Activated CD4-positive, alpha-beta T cell treated with anti-CD3 and anti-CD28 coated beads, Interleukin-2, Interleukin-6, amounts not matched to agents 100 ng/mL and 50 ng/mL, durations not matched to agents 16 hours and 8 hours (primary cell): Measurements from ENCODE around the gene POR.

ENCODE experiments used
- DNase-seq: peaks from one replicate; pipeline ENCODE4 v3.0.0-alpha.2; 2020

POR gene

DNA sequence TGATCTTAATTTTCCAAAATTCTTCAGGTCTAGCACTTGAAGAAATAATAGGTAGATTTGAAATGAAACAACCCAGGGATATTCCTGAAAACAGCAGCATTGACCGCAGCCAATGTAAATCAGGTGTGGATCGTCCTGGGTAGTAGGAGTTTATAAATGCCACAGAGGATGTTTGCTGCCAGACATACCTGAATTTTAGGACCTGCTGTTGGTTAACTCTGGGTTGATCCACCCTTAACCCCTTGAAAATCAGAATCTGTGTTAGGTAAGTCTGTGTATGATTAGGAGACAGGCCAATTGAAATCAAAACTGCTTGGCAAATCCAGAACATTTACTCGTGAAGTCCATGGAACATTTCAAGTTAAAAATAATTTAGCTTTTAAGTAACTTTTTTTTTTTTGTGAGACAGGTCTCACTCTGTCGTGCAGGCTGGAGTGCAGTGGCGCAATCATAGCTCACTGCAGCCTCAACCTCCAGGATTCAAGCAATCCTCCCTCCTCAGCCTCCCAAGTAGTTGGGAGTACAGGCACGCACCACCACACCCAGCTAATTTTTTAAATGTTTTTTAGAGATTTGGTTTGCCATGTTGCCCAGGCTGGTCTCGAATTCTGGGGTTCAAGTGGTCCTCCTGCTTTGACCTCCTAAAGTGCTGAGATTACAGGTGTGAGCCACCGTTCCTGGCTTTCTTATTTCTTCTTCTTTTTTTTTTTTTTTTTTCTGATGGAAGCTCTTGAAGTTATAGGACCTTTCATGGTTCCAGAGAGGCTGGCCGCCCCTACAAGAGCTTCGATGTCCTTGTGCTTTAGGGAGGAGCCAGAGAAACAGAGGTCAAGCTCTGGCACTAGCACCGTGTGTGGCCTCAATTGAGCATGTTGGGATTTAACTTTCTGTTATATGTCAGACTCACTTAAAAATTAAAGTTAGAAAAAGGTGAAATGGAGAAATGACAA, 2.0 kb downstream of the POR start:
- no peak for DNase-seq

DNA sequence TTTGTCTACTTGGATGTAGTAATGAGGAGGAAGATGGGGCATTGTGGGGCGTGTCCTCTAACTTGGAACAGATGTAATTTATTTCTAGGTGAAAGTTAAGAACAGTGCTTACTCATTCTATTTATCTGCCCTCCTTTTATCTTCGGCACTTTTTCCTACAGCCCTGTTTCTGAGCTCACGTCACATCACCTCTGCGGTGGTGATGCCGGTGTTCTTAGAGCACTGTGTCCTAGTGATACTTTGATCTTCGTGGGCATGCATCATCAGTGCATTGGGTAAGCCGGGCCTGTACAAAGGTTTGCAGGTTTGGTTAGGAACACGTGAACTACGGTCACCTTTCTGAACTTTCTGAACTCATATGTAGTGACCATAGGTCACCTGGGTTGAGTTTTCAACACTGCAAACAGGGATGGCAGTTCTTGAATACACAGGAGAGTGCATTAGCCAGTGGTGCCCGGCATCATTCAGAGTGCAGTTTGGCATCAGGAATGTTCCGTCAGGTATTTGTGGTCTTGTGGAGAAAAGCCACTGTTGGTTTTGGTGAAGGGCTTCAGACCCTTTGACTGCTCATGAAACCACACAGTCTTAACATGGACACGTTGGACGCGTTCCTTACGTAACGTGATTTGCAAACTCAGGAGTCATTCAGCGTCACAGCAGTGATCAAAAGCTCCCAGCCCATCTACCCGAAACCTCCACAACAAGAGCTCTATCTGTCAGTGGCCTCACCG, 5.6 kb downstream of the POR start:
- peak; percentile 7 for DNase-seq

DNA sequence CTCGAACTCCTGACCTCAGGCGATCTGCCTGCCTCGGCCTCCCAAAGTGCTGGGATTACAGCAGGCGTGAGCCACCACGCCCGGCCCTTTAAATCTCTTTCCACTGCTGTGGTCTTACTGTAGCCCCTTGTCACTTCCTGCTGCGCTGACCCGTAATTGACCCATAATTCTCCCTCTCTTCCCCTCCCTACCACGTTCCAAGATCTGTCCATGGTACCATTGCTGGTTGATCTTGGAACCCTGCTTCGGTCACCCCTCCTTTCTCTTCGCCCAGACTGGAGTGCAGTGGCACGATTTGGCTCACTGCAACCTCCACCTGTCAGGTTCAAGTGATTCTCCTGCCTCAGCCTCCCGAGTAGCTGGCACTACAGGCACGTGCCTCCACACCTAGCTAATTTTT, 6.5 kb downstream of the POR start:
- DNase-seq = no peak

DNA sequence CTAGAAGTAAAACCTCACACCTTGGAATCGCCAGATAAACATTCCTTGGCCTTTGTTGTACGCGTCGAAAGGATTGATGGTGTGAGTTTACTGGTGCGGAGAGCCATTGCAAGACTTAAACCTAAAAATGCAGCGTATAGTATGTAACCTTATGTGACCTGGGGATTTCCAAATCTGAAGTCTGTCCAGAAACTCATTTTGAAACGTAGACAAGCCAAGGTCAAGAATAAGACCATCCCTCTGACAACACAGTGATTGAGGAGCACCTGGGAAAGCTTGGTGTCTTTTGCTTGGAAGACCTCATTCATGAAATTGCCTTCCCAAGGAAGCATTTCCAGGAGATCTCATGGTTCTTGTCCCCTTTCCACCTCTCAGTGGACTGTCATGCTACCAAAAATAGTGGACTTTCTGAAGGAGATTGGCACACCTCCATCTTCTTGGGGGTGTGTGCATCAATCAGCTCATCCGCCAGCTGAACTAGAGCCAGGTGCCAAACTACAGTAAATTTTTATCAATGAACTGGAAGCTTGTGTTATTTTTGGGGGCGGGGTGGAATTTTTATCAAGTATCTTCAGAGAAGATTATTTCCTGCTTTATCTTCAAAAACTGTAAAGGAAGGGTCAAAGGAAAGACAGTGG, 8.1 kb downstream of the POR start:
- no peak for DNase-seq

DNA sequence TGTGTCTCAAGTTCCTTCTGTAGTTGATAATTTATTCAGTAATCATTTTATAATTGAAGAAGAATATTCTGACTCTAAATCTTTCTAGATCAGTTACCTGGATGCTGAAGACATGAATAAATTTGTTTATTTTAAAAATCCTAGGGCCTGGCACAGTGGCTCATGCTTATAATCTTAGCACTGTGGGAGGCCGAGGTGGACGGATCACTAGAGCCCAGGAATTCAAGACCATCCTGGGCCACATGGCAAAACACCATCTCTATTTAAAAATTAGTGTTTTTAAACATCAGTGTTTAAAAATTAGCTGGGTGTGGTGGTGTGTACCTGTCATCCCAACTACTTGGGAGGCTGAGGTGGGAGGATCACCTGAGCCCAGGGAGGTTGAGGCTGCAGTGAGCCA, 9.3 kb downstream of the POR start:
- no peak for DNase-seq

DNA sequence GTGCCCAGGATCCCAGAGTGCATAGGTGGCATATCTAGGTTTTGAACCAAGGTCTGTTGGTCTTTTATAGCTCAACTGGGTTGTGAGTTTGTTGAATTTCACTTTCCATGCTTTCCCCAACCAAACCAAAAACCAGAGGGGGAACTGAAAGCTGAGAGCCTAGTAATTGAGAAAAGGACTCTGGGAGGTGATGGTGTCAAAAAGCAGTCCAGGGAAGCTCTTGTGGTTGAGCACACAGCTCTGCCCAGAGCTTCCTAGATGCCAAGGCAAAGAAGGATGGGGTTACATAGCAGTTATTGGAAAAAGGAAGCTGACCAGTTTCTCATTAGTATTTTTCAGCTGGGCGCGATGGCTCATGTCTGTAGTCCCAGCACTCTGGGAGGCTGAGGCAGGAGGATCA, 9.9 kb downstream of the POR start:
- no peak for DNase-seq

DNA sequence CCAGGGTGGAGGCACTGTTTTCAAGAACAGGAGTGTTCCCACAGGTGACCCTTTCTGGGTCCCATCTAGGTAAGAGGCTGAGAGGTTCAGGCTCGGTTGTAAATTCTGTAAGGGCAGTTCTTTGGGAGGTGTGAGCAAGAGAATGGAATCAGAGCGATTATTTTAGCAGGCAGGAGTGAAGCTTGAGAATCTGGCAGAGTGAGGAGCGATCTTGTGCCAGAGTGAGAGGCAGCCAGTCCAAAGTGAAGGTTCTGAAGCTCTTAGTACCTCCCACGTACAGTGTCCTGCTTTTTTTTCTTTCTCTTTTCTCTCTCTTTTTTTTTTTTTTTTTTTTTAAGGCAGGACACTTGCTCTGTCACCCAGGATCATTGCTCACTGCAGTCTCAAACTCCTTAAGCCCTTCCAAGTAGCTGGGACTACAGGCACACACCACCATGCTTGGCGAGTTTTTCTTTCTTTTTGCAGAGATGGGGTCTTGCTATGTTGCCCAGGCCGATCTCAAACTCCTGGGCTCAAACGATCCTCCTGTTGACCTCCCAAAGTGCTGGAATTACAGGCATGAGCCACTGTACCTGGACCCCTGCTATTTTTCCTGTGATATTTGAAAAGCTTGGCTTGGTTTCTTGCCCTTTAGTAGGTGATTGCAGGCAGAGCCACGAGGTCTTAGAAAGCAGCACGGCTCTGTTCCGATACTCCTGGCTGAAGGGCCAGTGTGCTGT, 10.9 kb downstream of the POR start:
- no peak for DNase-seq

DNA sequence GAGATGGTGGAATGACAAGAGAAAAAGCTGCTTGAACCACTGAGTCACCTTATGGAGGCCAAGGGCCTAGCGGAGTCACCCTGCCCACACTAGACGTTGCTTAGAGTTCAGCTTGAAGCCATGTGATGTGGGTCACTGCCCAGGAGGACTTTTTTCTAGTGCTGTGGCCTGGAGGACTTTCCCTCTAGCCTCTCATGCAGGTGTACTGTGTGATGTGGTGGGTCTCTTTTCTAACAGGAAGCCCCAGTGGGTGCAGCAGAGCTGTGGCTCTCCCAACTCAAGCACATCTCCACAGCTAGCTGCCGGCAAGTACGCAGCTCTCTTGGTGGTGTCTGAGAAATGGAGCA, 13.6 kb downstream of the POR start:
- no peak for DNase-seq

DNA sequence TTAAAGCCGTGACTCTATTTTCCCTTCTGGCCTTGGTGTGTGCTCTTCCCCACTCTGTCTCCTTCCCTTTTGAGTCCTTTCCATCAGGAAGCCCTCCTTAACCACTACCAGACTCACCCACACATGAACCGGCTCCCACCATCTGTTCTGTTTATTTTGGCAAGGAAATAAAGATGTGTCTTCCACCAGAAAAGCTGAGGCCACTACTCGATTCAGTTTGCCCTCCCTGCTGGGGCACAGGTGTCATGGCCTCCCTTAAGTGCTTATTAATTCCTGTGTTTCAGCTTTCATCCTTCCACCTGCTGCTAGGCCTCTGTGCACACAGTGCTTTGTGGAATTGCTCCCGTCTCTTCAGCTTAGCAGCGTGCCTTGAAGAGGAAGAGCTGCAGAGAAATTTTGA, 16.7 kb downstream of the POR start:
- DNase-seq = no peak

DNA sequence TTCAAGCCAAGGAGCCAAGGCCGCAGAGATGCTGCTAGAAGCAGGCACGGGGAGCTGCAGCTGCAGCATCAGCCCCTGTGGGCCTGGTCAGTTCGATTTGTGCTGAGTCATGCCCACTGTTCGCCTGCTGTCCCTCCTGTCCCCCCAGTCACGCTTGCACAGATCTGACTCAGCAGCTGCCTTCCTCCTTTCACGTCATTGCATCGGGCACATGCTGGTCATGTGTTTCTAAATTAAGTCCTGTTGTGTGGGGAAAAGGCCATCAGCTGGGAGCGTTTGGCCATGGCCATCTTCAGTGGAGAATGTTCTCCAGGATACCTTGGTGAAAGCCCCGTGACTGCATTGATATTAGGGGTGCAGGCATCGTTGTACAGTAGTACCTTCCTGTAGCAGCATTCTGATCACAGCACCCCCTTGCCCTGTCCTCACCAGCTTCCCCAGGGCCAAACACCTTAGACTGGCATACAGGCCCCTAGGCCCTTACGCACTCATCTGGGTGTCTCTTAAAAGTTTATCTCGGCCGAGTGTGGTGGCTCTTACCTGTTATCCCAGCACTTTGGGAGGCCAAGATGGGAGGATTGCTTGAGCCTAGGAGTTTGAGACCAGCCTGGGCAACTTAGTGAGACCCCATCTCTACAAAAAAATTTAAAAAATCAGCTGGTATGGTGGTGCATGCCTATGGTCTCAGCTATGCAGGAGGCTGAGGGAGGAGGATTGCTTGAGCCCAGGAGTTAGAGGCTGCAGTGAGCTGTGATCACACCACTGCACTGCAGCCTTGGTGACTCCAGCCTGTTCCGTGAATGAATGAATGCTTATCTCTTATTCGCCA, 23.2 kb downstream of the POR start:
- DNase-seq = no peak

DNA sequence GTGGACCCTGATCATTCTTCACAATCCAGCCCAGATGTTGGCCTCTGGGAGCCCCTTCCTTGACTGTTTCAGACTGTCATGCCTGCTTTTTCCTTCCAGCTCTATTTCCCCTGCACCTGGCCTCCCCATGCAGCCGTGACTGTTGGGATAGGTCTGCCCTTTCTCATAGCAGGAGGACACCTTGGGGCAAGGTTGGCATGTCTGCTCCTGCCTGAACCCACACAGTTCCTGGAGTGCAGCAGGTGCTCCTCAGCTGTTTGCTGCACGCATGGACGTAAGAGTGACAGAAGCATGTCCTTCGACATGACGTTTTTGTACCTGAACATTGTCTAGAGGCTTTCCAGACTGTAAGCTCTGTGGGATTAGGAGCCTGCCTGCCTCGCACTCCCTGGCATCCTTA, 24.0 kb downstream of the POR start:
- DNase-seq = no peak

DNA sequence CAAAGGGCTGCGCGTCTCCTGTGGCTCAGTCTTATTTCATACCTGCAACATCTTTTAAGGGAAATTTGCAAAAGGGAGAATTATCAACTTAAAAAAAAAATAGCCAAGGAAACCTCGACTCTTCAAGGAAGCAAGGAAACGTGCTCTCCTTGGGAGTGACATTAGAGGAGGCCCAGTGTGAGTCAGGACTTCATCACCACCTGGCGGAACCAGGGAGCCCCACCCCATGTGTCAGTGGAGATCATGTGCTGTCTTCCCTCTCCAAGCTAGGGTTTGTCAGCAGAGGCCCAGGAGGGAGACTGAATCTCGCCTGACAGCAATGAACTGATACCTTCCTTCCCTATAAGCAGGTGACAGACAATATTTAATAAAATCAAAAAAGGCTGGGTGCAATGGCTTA, 28.9 kb downstream of the POR start:
- no peak for DNase-seq

DNA sequence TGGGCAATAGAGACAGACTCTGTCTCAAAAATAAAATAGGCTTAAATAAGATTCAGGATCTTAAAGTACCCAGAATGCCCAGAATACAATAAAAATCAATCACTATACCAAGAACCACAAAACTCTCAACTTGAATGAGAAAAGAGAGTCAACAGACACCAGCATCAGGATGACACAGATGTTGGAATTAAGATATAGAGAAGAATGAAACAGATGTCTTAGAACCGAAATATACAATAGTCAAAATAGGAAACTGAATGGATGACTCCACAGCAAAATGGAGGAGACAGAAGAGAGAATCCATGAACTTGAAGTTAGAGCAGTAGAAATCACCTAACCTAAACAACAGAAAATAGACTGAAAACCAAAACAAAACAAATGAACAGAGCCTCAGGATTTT, 29.6 kb downstream of the POR start:
- peak; percentile 4 for DNase-seq

DNA sequence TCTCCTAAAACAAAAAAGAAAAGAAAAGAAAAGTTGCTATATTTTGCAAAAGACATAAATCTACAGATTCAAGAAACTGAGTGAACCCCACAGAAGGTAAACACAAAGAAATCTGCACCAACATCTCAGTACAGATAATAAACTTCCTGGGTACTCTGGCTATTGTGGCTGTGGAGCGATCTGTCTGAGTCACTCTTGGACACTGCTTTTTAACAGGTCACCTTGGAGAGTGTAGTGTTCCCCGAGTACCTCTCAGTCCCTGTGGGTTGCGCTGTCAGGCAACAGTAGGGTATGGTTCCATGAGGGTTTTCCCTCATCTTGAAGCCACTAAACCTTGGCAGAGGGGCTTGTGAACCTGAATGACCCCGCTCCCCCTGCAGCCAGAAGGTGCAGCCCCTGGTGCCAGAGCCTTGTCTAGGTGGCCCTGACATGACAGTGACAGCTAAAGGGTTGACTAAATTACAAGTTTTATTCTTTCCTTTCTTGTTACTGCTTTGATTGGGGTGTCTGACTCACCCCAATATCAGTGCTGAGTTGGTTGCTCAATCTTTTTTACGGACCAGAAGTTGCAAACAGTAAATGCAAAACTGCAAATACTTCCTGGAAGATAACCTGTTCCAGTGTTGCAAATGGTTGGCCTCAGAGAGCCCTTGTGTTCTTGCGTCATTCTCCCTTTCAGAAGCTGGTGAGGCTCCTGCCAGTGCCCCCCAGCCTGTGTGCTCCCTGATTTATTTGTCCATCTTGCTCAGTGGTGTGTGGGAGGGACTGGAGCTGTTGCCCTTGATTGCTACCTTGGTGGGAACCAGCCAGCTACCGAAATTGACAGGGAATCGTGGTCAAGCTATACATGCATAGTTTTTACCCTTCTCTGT, 30.6 kb downstream of the POR start:
- peak; percentile 44 for DNase-seq

DNA sequence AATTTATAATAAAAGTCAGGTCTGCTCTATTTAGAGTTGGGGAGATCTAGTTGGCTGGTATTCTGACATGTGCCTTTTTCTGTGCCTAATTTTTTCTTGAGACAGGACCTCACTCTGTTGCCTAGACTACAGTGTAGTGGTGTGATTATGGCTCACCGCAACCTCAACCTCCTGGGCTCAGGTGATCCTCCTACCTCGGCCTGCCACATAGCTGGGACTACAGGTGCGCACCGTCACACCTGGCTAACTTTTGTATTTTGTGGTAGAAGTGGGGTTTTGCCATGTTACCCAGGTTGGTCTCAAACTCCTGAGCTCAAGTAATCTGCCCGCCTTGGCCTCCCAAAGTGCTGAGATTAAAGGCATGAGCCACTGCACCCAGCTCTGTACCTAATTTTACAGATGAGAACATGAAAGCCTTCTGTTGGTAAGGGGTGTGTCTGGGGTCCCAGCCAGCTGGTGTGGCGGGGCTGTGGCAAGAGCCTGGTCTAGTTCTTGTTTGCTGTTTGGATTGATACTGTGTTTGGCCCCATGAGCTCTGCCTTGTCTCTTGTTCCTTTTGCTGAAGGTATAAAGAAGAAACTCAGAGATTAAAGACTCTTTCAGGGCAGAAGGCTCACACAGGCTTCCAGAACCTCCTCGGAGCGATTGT, 31.4 kb downstream of the POR start:
- DNase-seq = no peak

DNA sequence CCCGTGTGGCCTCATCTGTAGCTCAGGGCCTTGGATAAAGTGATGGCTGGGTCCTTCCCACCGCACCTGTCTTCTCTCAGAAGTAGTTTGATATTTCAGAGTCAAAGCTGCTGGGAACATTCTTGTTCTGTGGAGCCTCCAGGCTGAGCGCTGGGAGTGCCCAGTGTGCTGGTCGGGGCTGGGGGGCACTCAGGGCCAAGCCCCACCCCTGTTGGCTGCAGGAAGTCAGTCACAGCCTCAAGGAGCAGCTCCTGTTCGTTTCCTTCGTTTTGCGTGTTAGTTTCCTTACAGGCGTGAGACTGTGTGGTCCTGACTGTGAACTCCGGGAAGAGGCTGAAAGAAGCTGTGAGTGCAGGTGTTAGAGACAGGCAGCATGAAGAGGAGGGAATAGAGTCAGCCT, 33.2 kb downstream of the POR start:
- DNase-seq = no peak

DNA sequence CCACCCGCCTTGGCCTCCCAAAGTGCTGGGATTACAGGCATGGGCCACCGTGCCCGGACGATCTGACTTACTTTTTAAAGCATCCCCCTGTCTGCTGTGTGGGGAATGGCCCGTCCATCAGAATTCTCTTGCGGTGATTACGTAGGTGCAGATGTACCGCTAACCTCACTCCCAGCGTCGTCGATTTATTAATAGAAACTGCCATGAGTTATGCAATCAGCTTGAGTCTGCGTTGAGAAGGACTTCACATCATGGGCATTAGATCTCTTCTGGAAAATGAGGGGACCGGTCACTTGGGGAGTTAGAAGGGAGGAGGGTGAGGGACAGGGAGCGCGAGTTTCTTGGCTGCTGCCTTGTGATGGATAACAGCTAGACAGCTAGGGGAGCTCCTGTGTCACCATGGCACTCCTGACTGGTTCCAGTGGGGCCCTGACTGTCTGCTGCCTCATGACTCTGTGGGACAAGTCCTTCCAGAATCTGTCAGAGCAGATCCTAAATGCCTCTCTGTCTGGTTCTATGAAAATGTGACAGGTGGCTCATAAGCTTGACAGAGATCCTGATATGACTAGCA, 35.2 kb downstream of the POR start:
- DNase-seq = no peak

DNA sequence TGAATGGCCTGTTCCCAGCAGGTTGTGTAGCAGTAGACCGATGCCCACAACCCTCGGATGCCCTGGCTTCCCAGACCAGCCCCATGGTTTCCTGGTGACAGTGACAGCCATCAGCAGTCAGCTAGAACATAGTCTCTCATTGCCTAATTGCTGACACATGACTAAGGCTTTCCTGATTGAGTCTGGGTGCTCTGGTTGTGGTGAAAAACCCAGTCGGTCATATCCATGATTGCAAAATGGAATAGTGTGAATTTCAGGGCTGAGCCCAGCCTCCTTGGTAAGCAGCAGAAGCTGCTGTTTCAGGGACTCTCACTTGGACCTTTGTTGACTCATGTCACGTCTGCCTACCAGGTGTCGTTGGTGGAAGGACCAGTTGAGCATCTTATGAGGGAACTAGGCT, 36.6 kb downstream of the POR start:
- DNase-seq = no peak

DNA sequence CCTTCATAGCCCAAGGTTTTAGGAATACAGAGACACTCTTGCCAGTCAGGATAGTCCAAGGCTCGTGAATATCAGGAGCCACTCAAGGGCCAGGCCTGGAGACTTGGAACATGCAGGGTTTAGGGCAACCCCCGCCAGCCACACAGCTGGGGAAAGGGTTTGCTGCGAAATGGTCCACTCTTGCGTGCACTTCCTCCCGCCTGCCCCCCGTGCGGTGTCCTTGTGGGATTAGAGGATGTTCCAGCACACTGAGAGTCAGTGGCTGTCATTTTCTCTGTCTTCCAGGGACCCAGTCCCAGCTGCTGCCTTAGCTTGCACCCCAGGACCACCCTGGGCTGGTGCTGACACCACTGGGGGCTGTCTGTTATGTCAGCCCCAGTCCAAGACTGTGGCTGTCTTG, 38.5 kb downstream of the POR start:
- no peak for DNase-seq

DNA sequence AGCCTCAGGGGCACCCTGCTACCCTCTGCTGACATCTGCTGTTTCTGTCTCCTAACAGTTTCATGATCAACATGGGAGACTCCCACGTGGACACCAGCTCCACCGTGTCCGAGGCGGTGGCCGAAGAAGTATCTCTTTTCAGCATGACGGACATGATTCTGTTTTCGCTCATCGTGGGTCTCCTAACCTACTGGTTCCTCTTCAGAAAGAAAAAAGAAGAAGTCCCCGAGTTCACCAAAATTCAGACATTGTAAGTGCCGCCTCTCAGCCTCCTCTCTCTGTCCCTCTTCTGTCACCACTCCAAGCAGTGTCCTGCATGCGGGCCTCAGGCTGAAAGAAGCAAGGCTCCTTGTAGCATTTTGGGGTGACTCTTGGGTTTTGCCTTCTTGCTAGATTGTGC, 39.0 kb downstream of the POR start:
- no peak for DNase-seq
